GM12892 (cell line): Measurements from ENCODE around the gene NCK2.

ENCODE experiments used
- POLR2A ChIP-seq: IDR thresholded peaks from 2 replicates; pipeline ENCODE4 v1.6.1; 2011; ENCODE audit warnings: low read depth, low read length, control low read depth
- POLR2AphosphoS5 ChIP-seq: IDR thresholded peaks from 2 replicates; pipeline ENCODE4 v1.6.1; 2011; ENCODE audit warnings: low read depth, low read length, control low read depth

- TF ChIP-seq POLR2AphosphoS5: no peak
- TF ChIP-seq POLR2A: no peak
These were observed 36.0 kb upstream of the NCK2 start for GRCh38 chr2:105708697-105709096.
